PC-3 (cell line): ENCODE results near the gene STAC2.

ENCODE experiments used
- CTCF ChIP-seq: fragments of 300-600 bp; sonication (generic); conservative IDR thresholded peaks from 2 replicates; pipeline ENCODE4 v1.5.1; 2017; ENCODE audit warnings: antibody characterized with exemption, low read depth, mild to moderate bottlenecking, low read length
- EZH2 ChIP-seq: fragments of 300-600 bp; sonication (generic); IDR thresholded peaks from one replicate; pipeline ENCODE4 v1.6.1; 2017; ENCODE audit warnings: antibody characterized with exemption, mild to moderate bottlenecking, low read length; ENCODE audit not compliant: unreplicated experiment
- EZH2phosphoT487 ChIP-seq: fragments of 300-600 bp; sonication (generic); IDR thresholded peaks from 2 replicates; pipeline ENCODE4 v1.6.1; 2018; ENCODE audit warnings: mild to moderate bottlenecking, antibody characterized with exemption, low read length, borderline replicate concordance

DNA sequence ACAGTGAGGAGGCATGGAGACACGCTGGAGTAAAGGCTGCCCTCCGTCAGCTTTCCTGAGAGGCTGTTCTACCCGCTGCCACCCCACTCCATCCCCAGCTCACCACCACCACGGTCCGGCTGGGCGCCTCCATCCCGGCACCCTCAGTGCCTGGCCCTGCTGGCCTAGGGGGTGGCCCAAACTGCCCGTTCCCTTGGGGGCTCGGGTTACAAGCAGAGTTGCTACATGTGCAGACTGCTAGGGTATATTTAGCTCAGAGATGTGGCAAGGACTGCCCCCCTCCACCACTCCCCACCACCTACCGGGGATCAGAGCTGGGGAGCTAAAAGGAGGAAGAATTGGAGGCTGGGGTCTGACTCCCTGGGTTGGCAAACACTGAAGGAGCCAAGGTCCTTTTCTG, 32.4 kb downstream of the STAC2 start:
- no peak for TF ChIP-seq CTCF
- no peak for TF ChIP-seq EZH2
- no peak for TF ChIP-seq EZH2phosphoT487
